HepG2 (cell line): ENCODE data around the gene RELL2. TPM values are rescaled to one million over a fixed set of nuclear protein-coding genes. Genes with fewer than 3 reads are reported as not detected.
A peak's percentile ranks its signal among the peaks of the same experiment; 100 is the strongest.

Source experiments
- ASH2L ChIP-seq: fragments of 300-600, 200-600 bp; sonication (generic); IDR thresholded peaks from 2 replicates; pipeline ENCODE4 v1.7.0; 2017; ENCODE audit warnings: low read depth, mild to moderate bottlenecking, moderate library complexity, mixed read lengths, low read length; ENCODE audit not compliant: insufficient read length
- ATF7 ChIP-seq, 2 experiments: fragments of 450-650 bp in 1 of 2; sonication (generic) in 1 of 2; formaldehyde crosslinking in 1 of 2; IDR thresholded peaks; 2 replicates each; pipeline versions ENCODE4 v1.4.0 to v1.6.1; 2016 to 2020; ENCODE audit warnings: antibody characterized with exemption in 1 of 2, mild to moderate bottlenecking in 1 of 2, missing genetic modification reagents in 1 of 2
- BCL3 ChIP-seq: sonication (generic); formaldehyde crosslinking; IDR thresholded peaks from 2 replicates; pipeline ENCODE4 v1.5.1; 2020; ENCODE audit warnings: mild to moderate bottlenecking, missing genetic modification reagents, moderate library complexity
- CEBPZ ChIP-seq: IDR thresholded peaks from 2 replicates; pipeline ENCODE4 v1.6.1; 2012; ENCODE audit warnings: low read length, improper control_type of control experiment
- CENPBD1 ChIP-seq: sonication (generic); formaldehyde crosslinking; IDR thresholded peaks from 2 replicates; pipeline ENCODE4 v1.8.0; 2022; ENCODE audit warnings: missing genetic modification reagents, low read depth, mild to moderate bottlenecking, borderline replicate concordance
- DBP ChIP-seq: sonication (generic); formaldehyde crosslinking; IDR thresholded peaks from 2 replicates; pipeline ENCODE4 v1.4.0; 2020; ENCODE audit warnings: missing genetic modification reagents; ENCODE audit errors: not compliant biosample characterization
- ETV5 ChIP-seq: IDR thresholded peaks from 2 replicates; pipeline ENCODE4 v1.6.1; 2018; ENCODE audit warnings: missing biosample characterization, missing genetic modification reagents, inconsistent platforms, borderline replicate concordance
- FIP1L1 ChIP-seq: fragments of 200-400 bp; formaldehyde crosslinking; IDR thresholded peaks from 2 replicates; pipeline ENCODE4 v1.6.1; 2018; ENCODE audit warnings: low read depth, mild to moderate bottlenecking, low read length, moderate library complexity, borderline replicate concordance; ENCODE audit not compliant: insufficient read depth
- FOXA3 ChIP-seq: IDR thresholded peaks from 2 replicates; pipeline ENCODE4 v1.6.1; 2016; ENCODE audit warnings: missing genetic modification reagents, missing compliant biosample characterization
- GATA4 ChIP-seq: sonication (generic); IDR thresholded peaks from 2 replicates; pipeline ENCODE4 v1.6.1; 2016; ENCODE audit warnings: antibody characterized with exemption, low read depth, borderline replicate concordance
- LBX2 ChIP-seq: sonication (generic); formaldehyde crosslinking; IDR thresholded peaks from 2 replicates; pipeline ENCODE4 v1.5.0; 2020; ENCODE audit warnings: missing genetic modification reagents, mild to moderate bottlenecking, borderline replicate concordance
- MED1 ChIP-seq: sonication (generic); formaldehyde crosslinking; IDR thresholded peaks from 2 replicates; pipeline ENCODE4 v1.4.0; 2020; ENCODE audit warnings: missing genetic modification reagents
- MIXL1 ChIP-seq: IDR thresholded peaks from 2 replicates; pipeline ENCODE4 v1.6.1; 2016
- PAXIP1 ChIP-seq: sonication (generic); formaldehyde crosslinking; conservative IDR thresholded peaks from 2 replicates; pipeline ENCODE4 v1.4.0; 2020; ENCODE audit warnings: mild to moderate bottlenecking, missing genetic modification reagents, moderate library complexity
- RCOR2 ChIP-seq: IDR thresholded peaks from 2 replicates; pipeline ENCODE4 v1.6.1; 2016; ENCODE audit warnings: missing biosample characterization, missing genetic modification reagents
- SP140L ChIP-seq: sonication (generic); formaldehyde crosslinking; IDR thresholded peaks from 2 replicates; pipeline ENCODE4 v1.4.0; 2020; ENCODE audit warnings: missing genetic modification reagents, borderline replicate concordance
- YEATS4 ChIP-seq: sonication (generic); formaldehyde crosslinking; IDR thresholded peaks from 2 replicates; pipeline ENCODE4 v1.4.0; 2020; ENCODE audit warnings: missing genetic modification reagents, borderline replicate concordance
- ZBTB20 ChIP-seq: sonication (generic); formaldehyde crosslinking; IDR thresholded peaks from 2 replicates; pipeline ENCODE4 v1.8.1; 2023; ENCODE audit warnings: missing genetic modification reagents, low read depth, mild to moderate bottlenecking, borderline replicate concordance
- ZNF207 ChIP-seq: fragments of 450-650 bp; IDR thresholded peaks from 2 replicates; pipeline ENCODE4 v1.6.1; 2016; ENCODE audit warnings: antibody characterized with exemption, borderline replicate concordance
- ZZZ3 ChIP-seq: sonication (generic); formaldehyde crosslinking; IDR thresholded peaks from 2 replicates; pipeline ENCODE4 v1.4.0; 2020; ENCODE audit warnings: missing genetic modification reagents, mild to moderate bottlenecking, borderline replicate concordance
- polyA plus RNA-seq, 8 experiments: library from polyadenylated mRNA; depleted of rRNA in 3 of 8; stranded (reverse) in 7 of 8; unstranded in 1 of 8; fragments of >200 nt; fragmentation: Illumina TruSeq in 4 of 8; extraction: Trizol in 4 of 8; gene quantifications; 2 replicates each; pipeline versions ENCODE4 v1.2.1 to v1.2.3, GENCODE V29; 2011 to 2016; ENCODE audit warnings: low read depth in 4 of 8, missing spikeins in 1 of 8, mixed read lengths in 1 of 8; ENCODE audit not compliant: insufficient read depth in 1 of 8
- total RNA-seq, 5 experiments: library from RNA; depleted of rRNA; stranded (reverse); fragments of >200 nt; fragmentation: Illumina TruSeq; extraction: Trizol; gene quantifications; 2 replicates each; pipeline ENCODE4 v1.2.3, GENCODE V29; 2016; ENCODE audit warnings: low read depth in 1 of 5

The RELL2 gene
- total and polyA plus RNA-seq, 2 of the 13 experiments (the other 11 are each of a cell fraction or from before 2014, with no cell fraction given), result 6.4 to 8.3 TPM

- TF ChIP-seq CEBPZ (no peak), MIXL1 (peak; percentile 86), DBP (no peak), ASH2L (peak; percentile 63), GATA4 (no peak), LBX2 (CRISPR knock-in tag) (no peak), ZBTB20 (CRISPR knock-in tag) (peak; percentile 66; the same call in 1 of the 2 replicates), ZZZ3 (CRISPR knock-in tag) (no peak), CENPBD1 (CRISPR knock-in tag) (no peak), FOXA3 (CRISPR knock-in tag) (peak; percentile 79), RCOR2 (peak; percentile 64; the same call in 1 of the 2 replicates), FIP1L1 (no peak), MED1 (0 out of 2 replicates have a peak, but pooled peaks have one; percentile 42), YEATS4 (CRISPR knock-in tag) (no peak), ZNF207 (no peak), PAXIP1 (CRISPR knock-in tag) (peak; percentile 93), ETV5 (CRISPR knock-in tag) (peak; percentile 7; the same call in 1 of the 2 replicates), ATF7 (IDR thresholded peaks at IDR 0.05) (no peak), ATF7 (CRISPR knock-in tag; IDR thresholded peaks at IDR 0.05) (no peak), BCL3 (CRISPR knock-in tag) (no peak), SP140L (no peak)
Observed at GRCh38 chr5:141590127-141590526, 46.7 kb upstream of the RELL2 start (continued).
